ENCODE results near the gene OPN4. TPM values are rescaled to one million over a fixed set of nuclear protein-coding genes. Genes with fewer than 3 reads are reported as not detected.

The OPN4 gene
- polyA plus RNA-seq, 1 of the 3 experiments (the other 2 are of a cell fraction), result 0.03 TPM

DNA sequence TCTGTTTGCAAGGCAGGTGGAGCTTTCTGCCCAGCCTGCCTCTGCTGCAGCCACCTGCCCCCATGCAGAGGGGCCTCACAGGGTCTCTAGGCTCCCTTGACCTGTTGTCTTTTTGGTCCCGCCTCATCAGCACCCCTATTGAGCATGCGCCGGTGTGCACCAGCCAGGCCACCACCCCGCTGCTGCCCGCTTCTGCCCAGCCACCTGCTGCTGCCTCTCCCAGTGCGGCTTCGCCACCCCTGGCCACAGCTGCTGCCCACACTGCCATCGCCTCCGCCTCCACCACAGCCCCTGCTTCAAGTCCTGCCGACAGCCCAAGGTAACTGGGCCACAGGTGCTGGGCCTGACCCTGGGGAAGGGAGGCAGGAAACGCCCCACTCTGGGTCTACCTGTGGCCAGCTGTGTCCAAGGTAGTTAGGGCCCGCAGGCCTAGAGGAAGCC lies 52.1 kb downstream of the OPN4 start:
- Histone ChIP-seq H3K79me2 (ENCODE audit: insufficient read depth) (no peaks in the 10 kb centered on the region), H3K4me1 (ENCODE audit: control insufficient read depth in 1 of 2, insufficient read depth in 2 of 2, low read depth in 1 of 2, low read length in 1 of 2) (peaks cover 4 to 5% of the 10 kb centered on the region in 2 experiments; a peak in 1 of 4 replicates), H3K27me3 (ENCODE audit: insufficient read depth) (no peaks in the 10 kb centered on the region), H4K20me1 (ENCODE audit: insufficient read depth) (no peaks in the 10 kb centered on the region), H3K36me3 (replicated peaks in 1 of 2; ENCODE audit: control insufficient read depth in 1 of 2, insufficient read depth in 2 of 2, low read length in 1 of 2) (no peaks in the 10 kb centered on the region), H3K9me2 (no peaks in the 10 kb centered on the region), H3F3A (replicated peaks; ENCODE audit: insufficient read depth) (peaks cover 4% of the 10 kb centered on the region), H3K9ac (no peak overlapping the region), H2AFZ (ENCODE audit: low read depth) (no peak overlapping the region), H3K4me2 (no peak overlapping the region), H3K27ac (ENCODE audit: low read depth in 2 of 2, low read length in 1 of 2) (no peak overlapping the region), H3K4me3 (ENCODE audit: low read depth in 2 of 2, low read length in 1 of 2) (no peak overlapping the region), H3K9me3 (no peaks in the 10 kb centered on the region)
- 90% methylated on average over 12 of the region's 12 CpGs for WGBS (ENCODE audit: low lambda C conversion rate)
- CTCF ChIA-PET, result interaction anchor here (0.6 to 1.8 kb wide), 4 partner anchors 13 to 207 kb away, joined by 3 to 7 read pairs (median 5); no protein-coding TSS in a partner anchor
- no peak for TF ChIP-seq MXI1 (IDR thresholded peaks at IDR 0.05; ENCODE audit: low read depth, low read length)
- TF ChIP-seq TCF12 (IDR thresholded peaks at IDR 0.05), result no peak
- no peak for TF ChIP-seq FOXJ3 (CRISPR knock-in tag; IDR thresholded peaks at IDR 0.05)
- TF ChIP-seq SIN3A (IDR thresholded peaks at IDR 0.05; ENCODE audit: borderline replicate concordance, low read depth, low read length), result no peak
- TF ChIP-seq RXRA (IDR thresholded peaks at IDR 0.05; ENCODE audit: borderline replicate concordance, low read depth), result no peak
- no peak for TF ChIP-seq USF2 (IDR thresholded peaks at IDR 0.05; ENCODE audit: borderline replicate concordance, low read depth, low read length)
- no peak for TF ChIP-seq YY1 (IDR thresholded peaks at IDR 0.05; ENCODE audit: low read depth)
- TF ChIP-seq, protein P1, sequence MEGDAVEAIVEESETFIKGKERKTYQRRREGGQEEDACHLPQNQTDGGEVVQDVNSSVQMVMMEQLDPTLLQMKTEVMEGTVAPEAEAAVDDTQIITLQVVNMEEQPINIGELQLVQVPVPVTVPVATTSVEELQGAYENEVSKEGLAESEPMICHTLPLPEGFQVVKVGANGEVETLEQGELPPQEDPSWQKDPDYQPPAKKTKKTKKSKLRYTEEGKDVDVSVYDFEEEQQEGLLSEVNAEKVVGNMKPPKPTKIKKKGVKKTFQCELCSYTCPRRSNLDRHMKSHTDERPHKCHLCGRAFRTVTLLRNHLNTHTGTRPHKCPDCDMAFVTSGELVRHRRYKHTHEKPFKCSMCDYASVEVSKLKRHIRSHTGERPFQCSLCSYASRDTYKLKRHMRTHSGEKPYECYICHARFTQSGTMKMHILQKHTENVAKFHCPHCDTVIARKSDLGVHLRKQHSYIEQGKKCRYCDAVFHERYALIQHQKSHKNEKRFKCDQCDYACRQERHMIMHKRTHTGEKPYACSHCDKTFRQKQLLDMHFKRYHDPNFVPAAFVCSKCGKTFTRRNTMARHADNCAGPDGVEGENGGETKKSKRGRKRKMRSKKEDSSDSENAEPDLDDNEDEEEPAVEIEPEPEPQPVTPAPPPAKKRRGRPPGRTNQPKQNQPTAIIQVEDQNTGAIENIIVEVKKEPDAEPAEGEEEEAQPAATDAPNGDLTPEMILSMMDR (IDR thresholded peaks at IDR 0.05), result no peak
- TF ChIP-seq IRF3 (IDR thresholded peaks at IDR 0.05; ENCODE audit: low read depth, low read length), result no peak
- no peak for DNase-seq
- POLR2A ChIA-PET, result no interaction called here

GRCh38 chr10:86706977-86707376 lies 52.6 kb downstream of the OPN4 start:
- 67% methylated on average over 1 of the region's 1 CpG for WGBS (ENCODE audit: low lambda C conversion rate)
- H3F3A ChIP-seq (replicated peaks; ENCODE audit: insufficient read depth), result peaks cover 7% of the 10 kb centered on the region
- no peaks in the 10 kb centered on the region for H3K79me2 ChIP-seq (ENCODE audit: insufficient read depth)
- H2AFZ ChIP-seq (ENCODE audit: low read depth), result no peak overlapping the region
- POLR2A ChIA-PET, result interaction anchor here (2.0 kb wide), 1 partner anchor 49 kb away, joined by 6 read pairs; the partner anchor contains the start of gene BMPR1A
- H3K36me3 ChIP-seq (replicated peaks in 1 of 2; ENCODE audit: control insufficient read depth in 1 of 2, insufficient read depth in 2 of 2, low read length in 1 of 2), result no peaks in the 10 kb centered on the region
- H3K4me3 ChIP-seq (ENCODE audit: low read depth in 2 of 2, low read length in 1 of 2), result no peak overlapping the region
- no peak overlapping the region for H3K27ac ChIP-seq (ENCODE audit: low read depth in 2 of 2, low read length in 1 of 2)
- H3K4me2 ChIP-seq, result no peak overlapping the region
- H3K9me2 ChIP-seq, result no peaks in the 10 kb centered on the region
- no peak overlapping the region for H3K9ac ChIP-seq
- DNase-seq, result no peak
- CTCF ChIA-PET, result interaction anchor here (0.6 to 1.8 kb wide), 3 partner anchors 13 to 208 kb away, joined by 3 to 7 read pairs (median 7); no protein-coding TSS in a partner anchor
- no peaks in the 10 kb centered on the region for H4K20me1 ChIP-seq (ENCODE audit: insufficient read depth)
- H3K9me3 ChIP-seq, result no peaks in the 10 kb centered on the region
- H3K4me1 ChIP-seq (ENCODE audit: control insufficient read depth in 1 of 2, insufficient read depth in 2 of 2, low read depth in 1 of 2, low read length in 1 of 2), result peaks cover 5 to 6% of the 10 kb centered on the region in 2 experiments; a peak in 2 of 4 replicates
- H3K27me3 ChIP-seq (ENCODE audit: insufficient read depth), result no peaks in the 10 kb centered on the region
- TF ChIP-seq ELF1 (IDR thresholded peaks at IDR 0.05), result no peak
- TF ChIP-seq, protein P1 (IDR thresholded peaks at IDR 0.05), result no peak
- no peak for TF ChIP-seq YY1 (IDR thresholded peaks at IDR 0.05; ENCODE audit: low read depth)
- TF ChIP-seq USF2 (IDR thresholded peaks at IDR 0.05; ENCODE audit: borderline replicate concordance, low read depth, low read length), result no peak
- TF ChIP-seq, protein P2, sequence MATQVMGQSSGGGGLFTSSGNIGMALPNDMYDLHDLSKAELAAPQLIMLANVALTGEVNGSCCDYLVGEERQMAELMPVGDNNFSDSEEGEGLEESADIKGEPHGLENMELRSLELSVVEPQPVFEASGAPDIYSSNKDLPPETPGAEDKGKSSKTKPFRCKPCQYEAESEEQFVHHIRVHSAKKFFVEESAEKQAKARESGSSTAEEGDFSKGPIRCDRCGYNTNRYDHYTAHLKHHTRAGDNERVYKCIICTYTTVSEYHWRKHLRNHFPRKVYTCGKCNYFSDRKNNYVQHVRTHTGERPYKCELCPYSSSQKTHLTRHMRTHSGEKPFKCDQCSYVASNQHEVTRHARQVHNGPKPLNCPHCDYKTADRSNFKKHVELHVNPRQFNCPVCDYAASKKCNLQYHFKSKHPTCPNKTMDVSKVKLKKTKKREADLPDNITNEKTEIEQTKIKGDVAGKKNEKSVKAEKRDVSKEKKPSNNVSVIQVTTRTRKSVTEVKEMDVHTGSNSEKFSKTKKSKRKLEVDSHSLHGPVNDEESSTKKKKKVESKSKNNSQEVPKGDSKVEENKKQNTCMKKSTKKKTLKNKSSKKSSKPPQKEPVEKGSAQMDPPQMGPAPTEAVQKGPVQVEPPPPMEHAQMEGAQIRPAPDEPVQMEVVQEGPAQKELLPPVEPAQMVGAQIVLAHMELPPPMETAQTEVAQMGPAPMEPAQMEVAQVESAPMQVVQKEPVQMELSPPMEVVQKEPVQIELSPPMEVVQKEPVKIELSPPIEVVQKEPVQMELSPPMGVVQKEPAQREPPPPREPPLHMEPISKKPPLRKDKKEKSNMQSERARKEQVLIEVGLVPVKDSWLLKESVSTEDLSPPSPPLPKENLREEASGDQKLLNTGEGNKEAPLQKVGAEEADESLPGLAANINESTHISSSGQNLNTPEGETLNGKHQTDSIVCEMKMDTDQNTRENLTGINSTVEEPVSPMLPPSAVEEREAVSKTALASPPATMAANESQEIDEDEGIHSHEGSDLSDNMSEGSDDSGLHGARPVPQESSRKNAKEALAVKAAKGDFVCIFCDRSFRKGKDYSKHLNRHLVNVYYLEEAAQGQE (IDR thresholded peaks at IDR 0.05; ENCODE audit: low read depth, low read length), result no peak
- no peak for TF ChIP-seq JUND (IDR thresholded peaks at IDR 0.05)
